GM19467 (cell line): ENCODE measurements around the gene RHNO1.

Experiments
- ATAC-seq: cut with Tn5 transposase; IDR thresholded peaks from one replicate; pipeline ENCODE4 v1.9.1; 2021; ENCODE audit warnings: mild to moderate bottlenecking, moderate library complexity; ENCODE audit not compliant: unreplicated experiment

Gene RHNO1

GRCh38 chr12:2900642-2901041 is 23.6 kb downstream of the RHNO1 start:
- no peak for ATAC-seq

GRCh38 chr12:2902272-2902880 is 25.4 kb downstream of the RHNO1 start:
- ATAC-seq, result no peak

GRCh38 chr12:2904260-2904659 is 27.2 kb downstream of the RHNO1 start:
- no peak for ATAC-seq

GRCh38 chr12:2912216-2912575 is 35.2 kb downstream of the RHNO1 start:
- no peak for ATAC-seq

DNA sequence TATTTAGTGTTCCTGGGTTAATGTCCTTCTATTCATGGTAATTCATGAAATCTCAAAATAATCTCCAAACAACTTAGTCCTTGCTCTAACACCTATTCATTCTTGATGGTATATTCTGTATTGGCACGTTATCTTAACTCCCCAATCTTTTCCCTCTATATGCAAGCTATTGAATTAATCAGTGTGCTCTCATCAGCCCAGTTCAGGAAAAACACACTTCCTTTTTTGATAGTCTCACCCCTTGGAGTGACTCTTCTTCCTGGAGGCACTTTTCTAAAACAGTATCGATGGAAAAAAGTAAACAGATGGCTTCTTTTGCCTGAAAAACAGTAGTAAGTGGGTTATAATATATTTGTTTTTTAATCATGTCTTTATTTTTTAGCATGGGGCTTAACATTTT is 42.2 kb downstream of the RHNO1 start:
- ATAC-seq, result no peak

DNA sequence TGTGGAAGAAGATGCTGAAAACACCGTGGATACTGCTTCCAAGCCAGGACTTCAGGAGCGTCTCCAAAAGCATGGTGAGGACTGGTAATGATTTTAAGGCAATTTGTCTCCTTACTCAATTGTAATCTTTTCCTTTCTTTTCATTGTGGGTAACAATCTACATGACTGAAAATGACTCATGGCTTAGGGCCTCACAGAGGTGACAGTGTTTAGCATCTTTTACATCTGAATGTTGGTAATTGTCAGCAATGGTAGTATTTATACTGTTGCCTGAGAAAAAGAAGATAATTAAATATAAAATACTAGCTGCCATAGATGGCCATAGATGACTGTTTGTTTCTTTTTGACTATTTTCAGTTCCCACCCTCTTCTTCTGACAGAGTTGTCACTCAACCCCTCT is 45.3 kb downstream of the RHNO1 start:
- no peak for ATAC-seq

DNA sequence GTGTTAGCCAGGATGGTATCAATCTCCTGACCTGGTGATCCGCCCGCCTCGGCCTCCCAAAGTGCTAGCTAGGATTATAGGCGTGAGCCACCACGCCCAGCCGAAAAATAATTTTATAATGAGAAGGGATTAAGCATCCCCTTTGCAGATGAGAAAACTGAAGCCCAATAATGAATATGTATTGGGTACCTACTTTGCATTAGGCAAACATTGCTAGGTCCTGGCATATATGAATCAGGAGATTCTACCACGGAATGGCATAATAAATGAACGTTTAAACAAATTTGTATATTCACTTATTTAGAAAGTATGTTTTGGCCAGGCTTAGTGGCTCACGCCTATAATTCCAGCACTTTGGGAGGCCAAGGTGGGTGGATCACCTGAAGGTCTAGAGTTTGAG is 46.0 kb downstream of the RHNO1 start:
- ATAC-seq, result no peak

GRCh38 chr12:2924019-2924418 is 47.0 kb downstream of the RHNO1 start:
- no peak for ATAC-seq

DNA sequence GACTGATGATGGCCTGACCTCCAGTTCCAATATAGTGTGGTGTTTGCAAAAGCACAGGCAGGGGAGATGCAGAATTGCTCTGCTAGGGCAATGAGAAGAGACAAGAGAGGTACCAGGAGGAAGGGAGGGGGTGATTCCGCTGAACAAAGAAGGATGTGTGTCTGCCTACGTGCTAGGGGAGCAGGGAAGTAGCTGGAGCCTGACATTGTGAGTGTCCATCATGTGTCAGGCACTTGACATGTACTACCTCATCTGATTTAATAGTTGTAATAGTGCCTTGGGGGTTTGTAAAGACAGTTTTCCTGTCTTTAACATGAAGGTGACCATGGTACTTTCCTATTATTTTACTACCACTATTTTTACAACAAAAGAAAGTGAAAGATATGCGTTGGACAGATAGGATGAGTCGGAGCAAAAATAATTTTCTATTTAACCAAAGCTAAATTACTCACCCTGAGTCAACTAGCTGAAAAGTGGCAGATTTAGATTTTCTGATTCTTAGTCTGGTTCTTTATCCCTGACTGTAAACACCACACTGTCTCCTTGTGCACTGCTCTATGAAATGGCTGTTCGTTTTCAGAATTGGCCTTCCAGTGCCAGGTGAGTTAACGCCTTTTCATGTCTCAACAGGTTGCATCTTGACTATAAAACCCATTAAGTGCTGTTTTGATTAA is 48.4 kb downstream of the RHNO1 start:
- no peak for ATAC-seq

DNA sequence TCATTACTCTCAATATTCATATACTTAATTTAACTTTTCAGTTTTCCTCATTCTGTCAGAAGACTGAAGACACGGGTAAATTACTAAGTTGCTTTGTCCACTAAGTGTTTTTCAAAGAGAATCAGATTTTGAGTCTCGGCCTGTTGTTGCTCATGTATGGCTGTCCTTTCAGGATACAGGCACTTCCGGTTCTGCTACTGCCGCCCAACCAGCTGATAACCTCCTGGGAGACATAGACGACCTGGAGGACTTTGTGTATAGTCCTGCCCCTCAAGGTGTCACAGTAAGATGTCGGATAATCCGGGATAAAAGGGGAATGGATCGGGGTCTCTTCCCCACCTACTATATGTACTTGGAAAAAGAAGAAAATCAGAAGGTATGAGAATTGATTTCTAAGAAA is 53.8 kb downstream of the RHNO1 start:
- no peak for ATAC-seq

- ATAC-seq, result no peak
Observed at GRCh38 chr12:2933586-2933985, 56.6 kb downstream of the RHNO1 start.

DNA sequence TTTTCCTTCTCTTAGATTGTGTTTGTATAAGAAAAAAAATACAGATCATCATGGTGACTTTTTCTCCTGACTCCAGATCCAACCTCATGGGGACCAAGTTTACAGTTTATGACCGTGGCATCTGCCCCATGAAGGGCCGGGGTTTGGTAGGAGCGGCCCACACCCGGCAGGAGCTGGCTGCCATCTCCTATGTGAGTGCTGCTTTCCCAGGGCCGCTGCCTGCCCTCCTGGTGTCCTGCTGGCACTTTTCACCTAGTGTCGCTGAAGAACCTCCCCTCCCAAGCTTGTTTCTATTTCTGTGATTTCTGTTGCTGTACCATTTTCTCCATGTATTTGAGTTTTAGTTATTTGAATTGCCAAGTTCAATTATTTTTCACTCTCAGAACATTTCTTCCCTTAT is 57.3 kb downstream of the RHNO1 start:
- no peak for ATAC-seq

GRCh38 chr12:2936301-2936700 is 59.3 kb downstream of the RHNO1 start:
- ATAC-seq, result no peak

DNA sequence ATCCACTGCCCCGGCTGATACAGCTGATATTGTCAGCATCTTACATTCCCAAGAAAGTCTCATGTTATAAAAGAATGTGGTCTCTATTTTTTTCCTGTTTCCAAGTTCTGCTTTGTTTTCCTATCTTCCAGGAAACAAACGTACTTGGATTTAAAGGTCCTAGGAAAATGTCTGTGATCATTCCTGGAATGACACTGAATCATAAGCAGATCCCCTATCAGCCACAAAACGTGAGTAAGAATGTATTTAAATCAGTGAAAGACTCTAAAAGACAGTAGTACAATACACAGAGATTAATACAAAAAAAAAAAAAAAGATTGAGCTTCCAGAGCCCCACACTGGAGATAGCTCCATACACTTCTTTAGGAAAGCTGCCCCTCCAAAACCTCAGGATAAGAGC is 60.5 kb downstream of the RHNO1 start:
- ATAC-seq, result no peak
